Activated naive CD8-positive, alpha-beta T cell treated with anti-CD3 and anti-CD28 coated beads, Interleukin-2, amount 10 ng/mL, durations not matched to agents 7 days and 5 days (primary cell): ENCODE measurements around the gene IFT80. TPM values are rescaled to one million over a fixed set of nuclear protein-coding genes. Genes with fewer than 3 reads are reported as not detected.

Experiments used
- ATAC-seq: fragments of 150-1000 bp; cut with Tn5 transposase; one replicate; pipeline ENCODE4 v1.10.0; 2021; ENCODE audit warnings: low read depth, moderate library complexity
- POLR2A ChIA-PET: fragments of 350-600 bp; sonication (Branson Sonifier 250); formaldehyde crosslinking; loops from one replicate; lab custom pipeline; 2021; ENCODE audit warnings: antibody characterized with exemption; lab: Charles Lee
- DNase-seq: peaks from one replicate; pipeline ENCODE4 v3.0.0; 2021
- H3K27ac Mint-ChIP-seq: one replicate; pipeline ENCODE4 v1.8.0; 2022; ENCODE audit warnings: mild to moderate bottlenecking, mixed read lengths
- H3K27me3 Mint-ChIP-seq: one replicate; pipeline ENCODE4 v1.8.0; 2022; ENCODE audit warnings: mild to moderate bottlenecking, moderate library complexity, mixed read lengths
- H3K36me3 Mint-ChIP-seq: one replicate; pipeline ENCODE4 v1.8.0; 2021; ENCODE audit warnings: mild to moderate bottlenecking, mixed read lengths
- H3K4me1 Mint-ChIP-seq: one replicate; pipeline ENCODE4 v1.8.0; 2021; ENCODE audit warnings: mixed read lengths
- H3K4me3 Mint-ChIP-seq: one replicate; pipeline ENCODE4 v1.8.0; 2022; ENCODE audit warnings: mild to moderate bottlenecking, moderate library complexity, mixed read lengths
- H3K9me3 Mint-ChIP-seq: one replicate; pipeline ENCODE4 v1.8.0; 2021; ENCODE audit warnings: mixed read lengths
- total RNA-seq, 2 experiments: library from RNA; stranded (reverse); gene quantifications; one replicate each; pipeline ENCODE4 v1.2.3, GENCODE V29; 2021

Gene IFT80
- total RNA-seq, result 10 to 100 TPM; 27.9 to 29.2 TPM

GRCh38 chr3:160399125-160400029 is at the start of gene IFT80, which contains the start of gene SMC4:
Gene IFT80, minus strand, starts transcription at chr3:160399225. Its CDS starts 14,625 bp downstream, at chr3:160384600.
Gene SMC4, plus strand, starts transcription at chr3:160399650. Its CDS starts 1,177 bp downstream, at chr3:160400827.
- H3K9me3 Mint-ChIP-seq, result no peaks in the 10 kb centered on the region
- H3K4me3 Mint-ChIP-seq, result peak within 1 kb of the TSS; percentile 92
- peak; percentile 89 for ATAC-seq
- peak within 1 kb of the TSS; percentile 93 for H3K27ac Mint-ChIP-seq
- no peaks in the 10 kb centered on the region for H3K27me3 Mint-ChIP-seq
- DNase-seq, result peak; percentile 93
- POLR2A ChIA-PET, result interaction anchor here (0.7 to 2.2 kb wide), 12 partner anchors 10 to 412 kb away, joined by 3 to 86 read pairs (median 4); partner anchors contain the start of genes KPNA4 and TRIM59
- H3K36me3 Mint-ChIP-seq, result peaks cover 40% of the 10 kb centered on the region
- peaks cover 40% of the 10 kb centered on the region for H3K4me1 Mint-ChIP-seq

GRCh38 chr3:160447544-160447943 is 48.5 kb upstream of the IFT80 start:
- Mint-ChIP-seq H3K9me3 (no peaks in the 10 kb centered on the region), H3K27me3 (no peaks in the 10 kb centered on the region), H3K36me3 (peaks cover 33% of the 10 kb centered on the region), H3K4me3 (peak overlapping the region; percentile 97), H3K27ac (peak overlapping the region; percentile 12), H3K4me1 (peaks cover 28% of the 10 kb centered on the region)
- no peak for ATAC-seq
- POLR2A ChIA-PET, result interaction anchor here (3.4 to 8.1 kb wide), 2 partner anchors 45 to 48 kb away, joined by 39 to 86 read pairs; partner anchors contain the start of genes IFT80 and SMC4
- no peak for DNase-seq

- no peaks in the 10 kb centered on the region for H3K9me3 Mint-ChIP-seq
- H3K27me3 Mint-ChIP-seq, result no peaks in the 10 kb centered on the region
- ATAC-seq, result no peak
- H3K36me3 Mint-ChIP-seq, result peaks cover 39% of the 10 kb centered on the region
- POLR2A ChIA-PET, result interaction anchor here (8.1 kb wide), 1 partner anchor 47 kb away, joined by 86 read pairs; the partner anchor contains the start of genes IFT80 and SMC4
- H3K4me3 Mint-ChIP-seq, result peak overlapping the region; percentile 67
- peaks cover 33% of the 10 kb centered on the region for H3K4me1 Mint-ChIP-seq
- no peak overlapping the region for H3K27ac Mint-ChIP-seq
- DNase-seq, result no peak
Observed at GRCh38 chr3:160446522-160447056, 47.6 kb upstream of the IFT80 start.

- POLR2A ChIA-PET, result interaction anchor here (8.1 kb wide), 1 partner anchor 46 kb away, joined by 86 read pairs; the partner anchor contains the start of genes IFT80 and SMC4
- peak overlapping the region; percentile 49 for H3K4me3 Mint-ChIP-seq
- H3K4me1 Mint-ChIP-seq, result peaks cover 33% of the 10 kb centered on the region
- H3K36me3 Mint-ChIP-seq, result peaks cover 44% of the 10 kb centered on the region
- ATAC-seq, result no peak
- no peak overlapping the region for H3K27ac Mint-ChIP-seq
- DNase-seq, result no peak
- no peaks in the 10 kb centered on the region for H3K9me3 Mint-ChIP-seq
- no peaks in the 10 kb centered on the region for H3K27me3 Mint-ChIP-seq
Observed at GRCh38 chr3:160445854-160446253, 46.8 kb upstream of the IFT80 start.

- no peak for ATAC-seq
- Mint-ChIP-seq H3K36me3 (peaks cover 54% of the 10 kb centered on the region), H3K4me1 (peaks cover 31% of the 10 kb centered on the region), H3K27ac (peak overlapping the region; percentile 8), H3K4me3 (peak overlapping the region; percentile 1), H3K9me3 (no peaks in the 10 kb centered on the region), H3K27me3 (no peaks in the 10 kb centered on the region)
- POLR2A ChIA-PET, result interaction anchor here (0.7 to 8.1 kb wide), 2 partner anchors 36 to 45 kb away, joined by 3 to 86 read pairs; partner anchors contain the start of genes IFT80 and SMC4
- DNase-seq, result no peak
Observed at GRCh38 chr3:160444411-160444810, 45.4 kb upstream of the IFT80 start.

GRCh38 chr3:160440687-160441086 is 41.7 kb upstream of the IFT80 start:
- H3K4me3 Mint-ChIP-seq, result no peak overlapping the region
- no peak for ATAC-seq

GRCh38 chr3:160437083-160437455 is 38.0 kb upstream of the IFT80 start:
- DNase-seq, result no peak
- POLR2A ChIA-PET, result interaction anchor here (3.5 kb wide), 1 partner anchor 12 kb away, joined by 19 read pairs; the partner anchor contains the start of gene TRIM59

More at GRCh38 chr3:160440687-160441086, 41.7 kb upstream of the IFT80 start:
- Mint-ChIP-seq H3K4me1 (peaks cover 30% of the 10 kb centered on the region), H3K9me3 (no peaks in the 10 kb centered on the region), H3K27ac (no peak overlapping the region), H3K27me3 (no peaks in the 10 kb centered on the region), H3K36me3 (peaks cover 58% of the 10 kb centered on the region)
- DNase-seq, result no peak
- POLR2A ChIA-PET, result interaction anchor here (3.5 kb wide), 1 partner anchor 9 kb away, joined by 19 read pairs; the partner anchor contains the start of gene TRIM59

GRCh38 chr3:160435747-160436146 is 36.7 kb upstream of the IFT80 start:
- POLR2A ChIA-PET, result interaction anchor here (0.6 to 0.8 kb wide), 2 partner anchors 13 to 36 kb away, joined by 3 read pairs; no protein-coding TSS in a partner anchor
- Mint-ChIP-seq H3K27me3 (no peaks in the 10 kb centered on the region), H3K4me3 (no peak overlapping the region), H3K36me3 (peaks cover 41% of the 10 kb centered on the region), H3K4me1 (peaks cover 24% of the 10 kb centered on the region), H3K9me3 (no peaks in the 10 kb centered on the region), H3K27ac (no peak overlapping the region)
- ATAC-seq, result no peak
- no peak for DNase-seq

More at GRCh38 chr3:160437083-160437455, 38.0 kb upstream of the IFT80 start:
- peak overlapping the region; percentile 45 for H3K4me3 Mint-ChIP-seq
- peaks cover 43% of the 10 kb centered on the region for H3K36me3 Mint-ChIP-seq
- no peaks in the 10 kb centered on the region for H3K9me3 Mint-ChIP-seq
- peak overlapping the region; percentile 21 for H3K27ac Mint-ChIP-seq
- H3K27me3 Mint-ChIP-seq, result no peaks in the 10 kb centered on the region
- ATAC-seq, result no peak
- peaks cover 28% of the 10 kb centered on the region for H3K4me1 Mint-ChIP-seq

- H3K27ac Mint-ChIP-seq, result peak overlapping the region; percentile 48
Observed at GRCh38 chr3:160435095-160435494, 36.1 kb upstream of the IFT80 start.

GRCh38 chr3:160434071-160434470 is 35.0 kb upstream of the IFT80 start:
- Mint-ChIP-seq H3K36me3 (peaks cover 34% of the 10 kb centered on the region), H3K27me3 (no peaks in the 10 kb centered on the region), H3K9me3 (no peaks in the 10 kb centered on the region), H3K4me1 (peaks cover 17% of the 10 kb centered on the region), H3K27ac (no peak overlapping the region), H3K4me3 (no peak overlapping the region)
- no peak for ATAC-seq
- POLR2A ChIA-PET, result interaction anchor here (0.5 kb wide), 1 partner anchor 26 kb away, joined by 3 read pairs; no protein-coding TSS in a partner anchor
- no peak for DNase-seq

More at GRCh38 chr3:160435095-160435494, 36.1 kb upstream of the IFT80 start:
- Mint-ChIP-seq H3K4me1 (peaks cover 21% of the 10 kb centered on the region), H3K36me3 (peaks cover 40% of the 10 kb centered on the region), H3K27me3 (no peaks in the 10 kb centered on the region), H3K4me3 (no peak overlapping the region), H3K9me3 (no peaks in the 10 kb centered on the region)
- ATAC-seq (no peak), DNase-seq (no peak)
- POLR2A ChIA-PET, result interaction anchor here (0.9 kb wide), 1 partner anchor 16 kb away, joined by 3 read pairs; no protein-coding TSS in a partner anchor

GRCh38 chr3:160427832-160428424 is 28.9 kb upstream of the IFT80 start:
- Mint-ChIP-seq H3K36me3 (peaks cover 47% of the 10 kb centered on the region), H3K27ac (peak overlapping the region; percentile 12), H3K4me3 (no peak overlapping the region), H3K27me3 (no peaks in the 10 kb centered on the region), H3K9me3 (no peaks in the 10 kb centered on the region), H3K4me1 (peaks cover 7% of the 10 kb centered on the region)
- POLR2A ChIA-PET, result interaction anchor here (1.0 to 1.4 kb wide), 2 partner anchors 21 to 22 kb away, joined by 3 to 4 read pairs; partner anchors contain the start of gene TRIM59
- DNase-seq, result no peak
- ATAC-seq, result no peak

- Mint-ChIP-seq H3K9me3 (no peaks in the 10 kb centered on the region), H3K4me1 (peaks cover 21% of the 10 kb centered on the region), H3K27ac (no peak overlapping the region), H3K4me3 (no peak overlapping the region), H3K27me3 (no peaks in the 10 kb centered on the region), H3K36me3 (peaks cover 46% of the 10 kb centered on the region)
- ATAC-seq, result no peak
- DNase-seq, result no peak
- POLR2A ChIA-PET, result interaction anchor here (0.9 to 1.7 kb wide), 2 partner anchors 10 to 17 kb away, joined by 3 to 5 read pairs; partner anchors contain the start of gene SMC4
Observed at GRCh38 chr3:160417311-160417710, 18.3 kb upstream of the IFT80 start.
